HepG2 (cell line): Measurements from ENCODE around the gene QRICH2.

Source experiments
- ARNT ChIP-seq: fragments of 450-650 bp; IDR thresholded peaks from 2 replicates; pipeline ENCODE4 v1.6.1; 2017
- CREB1 ChIP-seq, 2 experiments: fragments of 450-650 bp in 1 of 2; IDR thresholded peaks; 2 replicates each; pipeline ENCODE4 v1.6.1; 2016 to 2017; ENCODE audit warnings: control low read depth in 1 of 2, mild to moderate bottlenecking in 1 of 2, missing compliant biosample characterization in 1 of 2, missing genetic modification characterization in 1 of 2
- HMGA1 ChIP-seq: sonication (generic); formaldehyde crosslinking; conservative IDR thresholded peaks from 2 replicates; pipeline ENCODE4 v1.4.0; 2020; ENCODE audit warnings: missing genetic modification reagents
- POLR2A ChIP-seq, 2 experiments: IDR thresholded peaks; 2 replicates each; pipeline ENCODE4 v1.6.1; 2011; ENCODE audit warnings: low read depth in 2 of 2, low read length in 2 of 2, mild to moderate bottlenecking in 1 of 2, moderate library complexity in 1 of 2; ENCODE audit not compliant: insufficient read depth in 1 of 2
- PPARG ChIP-seq: conservative IDR thresholded peaks from 2 replicates; pipeline ENCODE4 v1.6.1; 2016; ENCODE audit warnings: missing biosample characterization, missing genetic modification reagents
- RXRA ChIP-seq: sonication (generic); formaldehyde crosslinking; IDR thresholded peaks from 2 replicates; pipeline ENCODE4 v1.5.1; 2020; ENCODE audit warnings: missing genetic modification reagents
- ZBTB21 ChIP-seq: sonication (generic); formaldehyde crosslinking; IDR thresholded peaks from 2 replicates; pipeline ENCODE4 v1.4.0; 2020; ENCODE audit warnings: missing genetic modification reagents
- ZNF337 ChIP-seq: sonication (generic); formaldehyde crosslinking; IDR thresholded peaks from 2 replicates; pipeline ENCODE4 v1.5.1; 2020; ENCODE audit warnings: missing genetic modification reagents, low read depth, mild to moderate bottlenecking, borderline replicate concordance
- TF ChIP-seq, protein P1 (sequence below): sonication (generic); formaldehyde crosslinking; IDR thresholded peaks from 2 replicates; pipeline ENCODE4 v1.5.0; 2020; ENCODE audit warnings: mild to moderate bottlenecking, missing genetic modification reagents, moderate library complexity

DNA sequence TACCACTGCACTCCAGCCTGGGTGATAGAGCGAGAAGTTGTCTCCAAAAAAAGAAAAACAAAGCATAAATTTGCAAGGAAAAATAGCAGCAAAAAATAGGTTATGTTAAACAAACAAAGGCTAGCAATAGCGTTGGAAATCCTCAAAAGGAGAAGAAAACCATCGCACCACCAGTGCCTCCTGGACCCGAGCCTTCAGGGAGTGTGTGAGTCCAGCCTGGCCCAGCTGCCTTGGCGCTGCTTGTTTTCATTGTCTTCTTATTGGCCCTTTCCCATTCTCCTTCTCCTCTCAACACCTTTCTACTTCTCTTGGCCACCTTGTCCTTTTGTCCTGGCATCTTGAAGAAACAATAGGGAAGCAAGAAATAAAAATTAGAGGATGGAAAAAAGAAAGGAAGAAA, 47.4 kb downstream of the QRICH2 start:
- no peak for TF ChIP-seq ZNF337 (CRISPR knock-in tag)
- TF ChIP-seq POLR2A (IDR thresholded peaks at IDR 0.05; ENCODE audit: insufficient read depth in 1 of 2, low read depth in 2 of 2, low read length in 2 of 2) = no peak
- TF ChIP-seq ARNT = no peak
- no peak for TF ChIP-seq HMGA1 (CRISPR knock-in tag)
- TF ChIP-seq CREB1 (IDR thresholded peaks at IDR 0.05) = no peak
- TF ChIP-seq CREB1 (CRISPR knock-in tag; IDR thresholded peaks at IDR 0.05) = no peak
- no peak for TF ChIP-seq ZBTB21 (CRISPR knock-in tag)
- no peak for TF ChIP-seq RXRA (CRISPR knock-in tag)
- TF ChIP-seq, protein P1, sequence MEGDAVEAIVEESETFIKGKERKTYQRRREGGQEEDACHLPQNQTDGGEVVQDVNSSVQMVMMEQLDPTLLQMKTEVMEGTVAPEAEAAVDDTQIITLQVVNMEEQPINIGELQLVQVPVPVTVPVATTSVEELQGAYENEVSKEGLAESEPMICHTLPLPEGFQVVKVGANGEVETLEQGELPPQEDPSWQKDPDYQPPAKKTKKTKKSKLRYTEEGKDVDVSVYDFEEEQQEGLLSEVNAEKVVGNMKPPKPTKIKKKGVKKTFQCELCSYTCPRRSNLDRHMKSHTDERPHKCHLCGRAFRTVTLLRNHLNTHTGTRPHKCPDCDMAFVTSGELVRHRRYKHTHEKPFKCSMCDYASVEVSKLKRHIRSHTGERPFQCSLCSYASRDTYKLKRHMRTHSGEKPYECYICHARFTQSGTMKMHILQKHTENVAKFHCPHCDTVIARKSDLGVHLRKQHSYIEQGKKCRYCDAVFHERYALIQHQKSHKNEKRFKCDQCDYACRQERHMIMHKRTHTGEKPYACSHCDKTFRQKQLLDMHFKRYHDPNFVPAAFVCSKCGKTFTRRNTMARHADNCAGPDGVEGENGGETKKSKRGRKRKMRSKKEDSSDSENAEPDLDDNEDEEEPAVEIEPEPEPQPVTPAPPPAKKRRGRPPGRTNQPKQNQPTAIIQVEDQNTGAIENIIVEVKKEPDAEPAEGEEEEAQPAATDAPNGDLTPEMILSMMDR (CRISPR knock-in tag) = no peak
- no peak for TF ChIP-seq PPARG (CRISPR knock-in tag)
